ENCODE measurements around the gene CCL14.

Gene CCL14

DNA sequence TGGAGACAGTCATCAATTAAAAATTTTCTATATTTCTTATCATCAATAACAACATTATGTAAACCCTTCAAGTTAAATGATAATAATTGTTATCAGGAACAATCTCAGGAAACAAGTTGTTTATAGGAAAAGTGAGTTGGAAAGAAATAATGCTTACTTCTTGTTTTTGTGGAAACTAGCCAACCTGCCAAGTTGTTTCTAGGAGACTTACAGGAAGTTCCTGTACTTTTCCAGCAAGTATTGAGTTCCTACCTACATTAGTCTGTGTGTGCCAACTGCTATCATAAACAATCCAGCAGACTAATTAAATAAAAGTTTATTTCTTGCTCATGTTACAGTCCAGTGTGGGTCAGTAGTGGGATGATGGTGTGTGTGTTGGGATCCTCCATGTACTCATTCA is 1.6 kb upstream of the CCL14 start:
- DNase-seq, result no peak

GRCh38 chr17:35984140-35984539 is 2.4 kb downstream of the CCL14 start:
- no peak for DNase-seq

GRCh38 chr17:35982409-35983191 is 3.9 kb downstream of the CCL14 start:
- DNase-seq, result no peak

- no peak for DNase-seq
Measured at GRCh38 chr17:35981908-35982330, 4.6 kb downstream of the CCL14 start.

- no peak for DNase-seq
Measured at GRCh38 chr17:35981246-35981645, 5.3 kb downstream of the CCL14 start, which contains the start of gene CCL16. Gene CCL16, minus strand, starts transcription at chr17:35981497. Its CDS starts 77 bp downstream, at chr17:35981420.

- DNase-seq, result no peak
Measured at GRCh38 chr17:35978346-35978745, 8.2 kb downstream of the CCL14 start.

- no peak for DNase-seq
Measured at GRCh38 chr17:35977509-35977908, 9.0 kb downstream of the CCL14 start.

- DNase-seq, result no peak
Measured at GRCh38 chr17:35973333-35974260, 12.9 kb downstream of the CCL14 start.

DNA sequence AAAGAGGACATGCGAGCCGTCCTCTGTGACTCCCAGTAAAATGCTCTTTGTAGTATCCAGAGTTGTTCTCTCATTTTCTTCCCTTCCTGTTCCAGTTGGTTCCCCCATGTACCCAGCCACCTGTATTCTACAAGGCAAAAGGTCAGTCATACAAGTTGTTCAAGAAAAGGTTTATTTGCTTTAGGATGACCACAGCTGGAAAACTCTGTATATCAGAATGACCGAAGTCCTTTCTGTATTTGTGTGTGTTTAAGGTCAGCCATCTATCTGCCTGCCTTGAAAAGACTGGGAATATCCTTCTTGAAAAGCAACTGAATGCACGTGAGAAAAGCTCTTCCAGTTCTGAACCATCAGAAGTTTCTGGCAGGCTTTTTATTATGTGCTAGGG is 13.6 kb downstream of the CCL14 start:
- no peak for DNase-seq

GRCh38 chr17:35972535-35972934 is 14.0 kb downstream of the CCL14 start:
- no peak for DNase-seq

GRCh38 chr17:35972066-35972465 is 14.5 kb downstream of the CCL14 start:
- no peak for DNase-seq

DNA sequence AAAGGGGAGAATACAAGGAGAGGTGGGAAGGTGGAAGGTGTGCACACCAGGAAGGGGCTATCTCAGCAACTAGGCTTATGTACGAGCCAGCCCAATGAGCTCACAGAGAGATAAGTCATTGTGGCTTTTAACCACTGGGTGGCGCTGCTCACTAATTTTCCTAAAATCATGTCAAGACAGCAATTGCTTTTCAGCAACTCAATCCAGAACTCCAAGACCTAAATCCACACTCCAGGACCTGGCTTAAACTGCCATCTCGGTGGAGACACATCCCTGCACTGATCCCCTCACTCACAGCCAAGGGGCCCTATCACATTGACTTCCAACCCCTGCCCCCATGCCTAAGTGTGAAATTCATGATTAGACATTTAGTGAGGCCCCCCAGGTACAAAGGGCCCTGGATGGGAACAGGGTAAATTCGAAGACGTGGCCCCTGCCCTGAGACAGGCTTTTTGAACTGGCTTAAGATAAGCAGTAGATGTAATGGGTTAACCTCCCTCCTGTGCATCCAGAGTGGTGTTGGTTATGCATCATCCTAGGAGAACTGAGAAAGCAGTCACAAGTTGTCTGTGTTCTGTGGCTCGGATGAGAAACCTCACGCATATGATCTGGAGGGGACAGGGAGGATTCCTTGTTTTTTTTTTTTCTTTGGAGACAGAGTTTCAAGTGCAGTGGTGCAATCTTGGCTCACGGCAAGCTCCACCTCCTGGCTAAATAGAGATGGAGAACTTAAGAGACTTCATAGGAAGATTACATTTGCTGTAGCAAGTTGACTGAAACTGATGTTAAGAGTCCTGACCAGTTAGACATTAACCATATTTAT is 16.8 kb downstream of the CCL14 start:
- DNase-seq, result peak; percentile 65

- no peak for DNase-seq
Measured at GRCh38 chr17:35968520-35969054, 17.9 kb downstream of the CCL14 start.

DNA sequence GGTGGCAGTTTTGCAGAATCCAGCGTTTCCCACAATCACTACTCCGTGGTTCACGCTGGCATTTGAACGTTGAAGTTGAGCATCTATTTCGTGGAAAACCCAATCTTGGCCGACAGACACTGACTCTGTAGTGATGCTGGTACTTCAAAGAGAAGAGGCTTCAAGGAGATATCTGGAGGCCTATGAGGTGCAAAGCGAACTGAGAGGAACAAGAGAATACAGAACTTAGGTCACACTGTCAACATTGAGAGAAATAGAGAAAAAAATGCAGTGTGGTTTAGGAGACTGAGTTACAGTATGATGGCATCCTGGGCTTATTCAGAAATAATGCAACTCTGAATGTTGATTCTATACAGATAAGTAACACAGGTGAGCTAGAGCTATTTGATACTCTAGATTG is 21.3 kb downstream of the CCL14 start:
- DNase-seq, result no peak

GRCh38 chr17:35963663-35964062 is 22.9 kb downstream of the CCL14 start:
- DNase-seq, result no peak

DNA sequence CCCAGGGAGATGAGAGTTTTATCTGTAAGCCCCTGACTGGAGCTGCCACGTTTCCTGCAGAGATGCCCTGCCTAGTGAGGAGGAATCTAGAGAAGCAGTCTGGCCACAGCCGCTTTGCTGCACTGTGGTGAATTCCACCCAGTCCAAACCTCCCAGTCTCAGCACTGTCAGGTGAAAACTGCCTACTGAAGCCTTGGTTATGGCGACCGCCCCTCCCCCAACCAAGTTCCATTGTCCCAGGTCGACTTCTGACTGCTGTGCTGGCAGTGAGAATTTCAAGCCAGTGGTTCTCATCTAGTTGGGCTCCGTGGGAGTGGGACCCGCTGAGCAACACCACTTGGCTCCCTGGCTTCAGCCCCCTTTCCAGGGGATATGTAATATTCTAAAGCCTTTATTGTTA is 32.8 kb downstream of the CCL14 start:
- DNase-seq, result no peak

DNA sequence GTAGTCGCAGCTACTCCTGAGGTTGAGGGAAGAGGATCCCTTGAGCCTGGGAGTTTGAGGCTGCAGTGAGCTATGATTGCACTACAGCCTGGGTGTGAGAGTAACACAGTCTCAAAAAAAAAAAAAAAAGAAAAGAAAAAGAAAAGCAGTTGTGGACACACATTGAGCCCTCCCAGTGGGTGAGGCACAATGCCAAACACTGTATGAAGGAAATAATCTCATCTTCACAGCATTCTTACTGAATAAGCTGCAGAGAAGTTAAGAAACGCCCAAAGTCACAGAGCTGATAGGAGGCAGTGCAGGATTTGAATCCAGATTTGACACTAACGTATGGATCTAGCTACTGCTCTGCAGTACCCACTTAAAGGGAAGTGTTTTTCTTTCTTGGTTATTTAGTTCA is 37.1 kb downstream of the CCL14 start:
- no peak for DNase-seq

DNA sequence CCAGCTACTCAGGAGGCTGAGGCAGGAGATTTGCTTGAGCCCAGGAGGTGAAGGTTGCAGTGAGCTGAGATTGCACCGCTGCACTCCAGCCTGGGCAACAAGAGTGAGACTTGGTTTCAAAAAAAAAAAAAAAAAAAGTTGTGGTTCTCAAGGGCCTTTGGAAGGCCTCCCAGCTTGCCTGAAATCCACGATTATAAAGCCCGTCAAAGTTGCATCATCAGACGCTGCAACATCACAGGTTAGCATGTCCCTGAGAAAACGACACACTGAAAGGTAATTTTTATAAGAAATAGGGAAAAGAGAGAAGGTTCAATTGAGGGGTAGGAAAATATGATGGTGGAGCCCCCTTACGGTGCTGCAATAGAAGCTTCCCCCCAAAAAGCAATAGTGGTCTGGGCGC is 38.4 kb downstream of the CCL14 start:
- DNase-seq, result no peak

DNA sequence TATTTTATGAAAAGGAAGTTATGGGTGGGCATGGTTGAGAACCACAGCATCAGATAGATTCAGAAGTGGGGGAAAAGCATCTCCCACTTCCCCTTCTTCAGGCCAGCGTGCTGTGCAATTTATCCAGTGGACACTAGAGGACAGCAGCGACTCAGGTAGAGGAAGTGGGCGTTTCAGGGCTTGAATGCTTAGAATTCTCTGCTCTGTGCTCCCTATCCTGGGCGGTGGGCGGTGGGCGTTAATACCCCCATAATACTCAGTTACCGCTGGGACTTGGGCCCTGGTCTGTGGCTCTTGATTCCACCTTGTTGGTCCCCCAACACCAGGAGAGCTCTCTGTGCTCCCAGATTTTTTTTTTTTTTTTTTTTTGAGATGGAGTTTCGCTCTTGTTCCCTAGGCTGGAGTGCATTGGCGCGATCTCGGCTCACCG is 39.4 kb downstream of the CCL14 start:
- peak; percentile 36 for DNase-seq

DNA sequence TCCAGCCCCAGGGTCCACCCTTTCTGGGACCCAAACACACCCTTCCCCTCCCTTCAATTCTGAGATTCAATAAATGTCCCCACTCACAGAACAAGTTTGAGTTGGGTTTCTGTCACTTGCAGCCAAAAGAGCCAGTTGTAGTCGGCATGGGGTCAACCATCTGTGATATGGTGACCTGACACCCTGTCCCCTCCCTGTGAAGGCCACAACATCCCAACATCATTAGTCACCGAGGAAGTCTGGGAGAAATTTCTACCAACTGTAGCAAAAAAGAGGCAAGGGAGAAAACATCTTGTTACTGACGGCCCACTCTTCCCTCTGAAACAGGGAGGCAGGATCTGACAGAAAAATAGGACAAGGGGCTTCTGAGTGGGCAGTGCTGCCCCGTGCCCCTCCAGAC is 42.4 kb downstream of the CCL14 start:
- no peak for DNase-seq

GRCh38 chr17:35943537-35943936 is 43.0 kb downstream of the CCL14 start, which contains the start of gene LYZL6:
Gene LYZL6, minus strand, starts transcription at chr17:35943713. Its CDS starts 4,357 bp downstream, at chr17:35939356.
- DNase-seq, result no peak

DNA sequence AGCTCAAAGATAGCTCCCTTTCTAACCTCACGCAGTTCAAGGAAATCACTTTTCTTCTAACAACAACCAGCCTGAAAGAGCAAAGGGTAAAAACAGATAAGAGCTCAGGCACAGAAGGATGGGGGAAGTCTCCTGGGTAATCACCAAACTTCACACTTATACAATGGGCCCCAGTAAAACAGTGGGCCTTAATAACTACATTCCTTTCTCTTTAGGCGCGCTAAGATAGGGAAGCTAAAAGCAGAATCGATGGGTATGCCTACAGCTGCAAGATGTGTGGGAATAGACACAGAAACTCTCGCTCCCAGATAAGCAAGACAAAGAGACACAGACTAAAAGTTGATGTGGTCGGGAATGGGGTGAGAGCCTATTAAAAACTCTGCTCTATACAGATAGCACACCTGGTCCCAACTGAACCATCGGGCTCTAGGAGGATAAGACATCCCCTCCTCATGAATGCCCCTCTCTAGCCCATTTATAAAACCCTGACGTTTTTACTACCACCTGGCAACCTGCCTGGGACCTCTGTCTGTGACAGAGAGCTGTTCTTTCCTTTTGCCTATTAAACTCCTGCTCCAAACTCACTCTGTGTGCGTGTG is 43.8 kb downstream of the CCL14 start:
- no peak for DNase-seq
